ENCODE data around the gene MRPL50. TPM values are rescaled to one million over a fixed set of nuclear protein-coding genes. Genes with fewer than 3 reads are reported as not detected.

MRPL50 gene
- total RNA-seq, 1 donor from 2014 or later: 16.6 TPM

DNA sequence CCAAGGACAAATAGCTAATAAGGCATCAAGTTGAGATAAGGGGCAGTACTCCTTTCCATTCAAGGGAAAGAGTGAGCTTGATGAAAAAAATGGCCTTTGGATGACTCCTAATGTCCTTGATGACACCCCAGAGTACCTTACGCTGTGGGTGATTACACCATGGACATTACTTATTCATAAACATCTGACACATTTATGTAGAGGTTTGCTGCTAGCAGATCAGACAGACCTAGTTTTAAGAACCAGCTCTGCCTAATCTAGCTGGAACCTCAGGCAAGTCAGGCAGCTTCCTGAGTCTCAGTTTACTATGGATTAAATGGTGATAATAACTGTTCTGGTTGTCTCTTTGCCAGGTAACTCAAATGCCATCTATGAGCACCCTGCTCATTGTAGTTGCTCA lies 34.3 kb upstream of the MRPL50 start:
- H3K27me3 Mint-ChIP-seq (ENCODE audit: insufficient read depth): peaks cover 4% of the 10 kb centered on the region
- H3K4me3 Mint-ChIP-seq: no peak overlapping the region
- H3K27ac Mint-ChIP-seq: no peak overlapping the region
- intact Hi-C loops (cut with micrococcal nuclease): no loop called here
- DNase-seq (ENCODE audit: low spot score): no peak
- no peaks in the 10 kb centered on the region for H3K36me3 Mint-ChIP-seq (ENCODE audit: low read depth)
- no peaks in the 10 kb centered on the region for H3K9me3 Mint-ChIP-seq
- H3K4me1 Mint-ChIP-seq (ENCODE audit: low read depth): no peaks in the 10 kb centered on the region

DNA sequence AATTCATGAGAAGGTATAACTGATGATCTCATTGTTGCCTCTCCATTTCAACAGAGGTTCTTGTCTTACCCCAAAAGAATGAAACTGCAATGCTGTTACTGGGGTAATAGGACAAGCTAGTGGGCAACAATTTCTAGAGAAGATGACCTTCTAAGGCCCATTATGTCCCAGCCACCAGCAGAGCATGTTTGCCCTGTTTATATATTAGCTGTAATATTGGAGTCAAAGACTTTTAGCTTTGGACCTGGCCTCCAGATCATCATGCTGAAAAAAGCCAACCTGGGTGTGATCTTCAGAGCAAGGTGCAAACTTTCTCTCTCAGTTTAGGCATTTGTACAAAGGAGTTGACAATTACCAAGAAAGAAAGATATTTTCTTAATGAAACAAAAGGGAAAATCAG lies 33.8 kb upstream of the MRPL50 start:
- no peaks in the 10 kb centered on the region for H3K36me3 Mint-ChIP-seq (ENCODE audit: low read depth)
- H3K9me3 Mint-ChIP-seq: no peaks in the 10 kb centered on the region
- DNase-seq (ENCODE audit: low spot score): no peak

DNA sequence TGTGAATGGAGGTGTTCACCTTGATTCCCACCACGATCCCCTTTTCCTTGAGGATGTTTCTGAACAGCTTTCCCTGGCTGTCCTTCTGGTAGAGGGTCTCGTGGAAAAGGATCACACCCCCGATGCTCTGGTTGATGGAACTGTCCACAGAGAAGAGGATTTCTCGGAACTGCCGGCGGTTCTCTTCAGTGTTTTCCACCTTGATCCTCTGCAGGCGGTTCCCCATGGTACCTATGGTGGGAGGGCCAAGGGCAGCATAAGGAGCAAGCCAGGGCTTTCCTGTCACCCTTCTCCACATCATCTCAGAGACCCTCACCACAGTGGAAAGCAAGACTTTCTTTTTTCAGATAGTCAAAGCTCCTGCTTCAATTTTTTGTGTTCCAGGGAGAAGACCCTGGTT lies 31.3 kb upstream of the MRPL50 start:
- no peaks in the 10 kb centered on the region for H3K4me1 Mint-ChIP-seq (ENCODE audit: low read depth)

More for the DNA sequence above, 33.8 kb upstream of the MRPL50 start:
- intact Hi-C loops (cut with micrococcal nuclease): no loop called here
- Mint-ChIP-seq H3K4me1 (ENCODE audit: low read depth) (no peaks in the 10 kb centered on the region), H3K4me3 (no peak overlapping the region), H3K27me3 (ENCODE audit: insufficient read depth) (peaks cover 4% of the 10 kb centered on the region), H3K27ac (no peak overlapping the region)

DNA sequence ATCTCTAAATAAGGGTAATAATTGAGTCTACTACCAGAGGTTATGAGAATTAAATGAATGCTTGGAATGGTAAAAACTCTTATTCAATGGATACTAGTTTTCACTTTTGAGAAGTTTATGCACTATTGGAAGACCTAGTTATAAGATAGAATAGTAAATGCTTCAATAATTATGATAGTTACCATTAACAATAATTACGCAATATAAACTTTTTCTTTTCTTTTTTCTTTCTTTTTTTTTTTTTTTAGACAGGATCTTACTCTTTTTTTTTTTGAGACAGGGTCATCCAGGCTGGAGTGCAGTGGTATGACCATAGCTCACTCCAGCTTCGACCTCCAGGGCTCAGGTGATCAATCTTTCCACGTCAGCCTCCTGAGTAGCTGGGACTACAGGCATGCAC lies 30.5 kb upstream of the MRPL50 start:
- H3K4me3 Mint-ChIP-seq: no peak overlapping the region

More for the DNA sequence above, 31.3 kb upstream of the MRPL50 start:
- Mint-ChIP-seq H3K4me3 (no peak overlapping the region), H3K27ac (no peak overlapping the region), H3K9me3 (no peaks in the 10 kb centered on the region), H3K36me3 (ENCODE audit: low read depth) (no peaks in the 10 kb centered on the region), H3K27me3 (ENCODE audit: insufficient read depth) (peaks cover 2% of the 10 kb centered on the region)
- DNase-seq (ENCODE audit: low spot score): no peak
- intact Hi-C loops (cut with micrococcal nuclease): no loop called here

DNA sequence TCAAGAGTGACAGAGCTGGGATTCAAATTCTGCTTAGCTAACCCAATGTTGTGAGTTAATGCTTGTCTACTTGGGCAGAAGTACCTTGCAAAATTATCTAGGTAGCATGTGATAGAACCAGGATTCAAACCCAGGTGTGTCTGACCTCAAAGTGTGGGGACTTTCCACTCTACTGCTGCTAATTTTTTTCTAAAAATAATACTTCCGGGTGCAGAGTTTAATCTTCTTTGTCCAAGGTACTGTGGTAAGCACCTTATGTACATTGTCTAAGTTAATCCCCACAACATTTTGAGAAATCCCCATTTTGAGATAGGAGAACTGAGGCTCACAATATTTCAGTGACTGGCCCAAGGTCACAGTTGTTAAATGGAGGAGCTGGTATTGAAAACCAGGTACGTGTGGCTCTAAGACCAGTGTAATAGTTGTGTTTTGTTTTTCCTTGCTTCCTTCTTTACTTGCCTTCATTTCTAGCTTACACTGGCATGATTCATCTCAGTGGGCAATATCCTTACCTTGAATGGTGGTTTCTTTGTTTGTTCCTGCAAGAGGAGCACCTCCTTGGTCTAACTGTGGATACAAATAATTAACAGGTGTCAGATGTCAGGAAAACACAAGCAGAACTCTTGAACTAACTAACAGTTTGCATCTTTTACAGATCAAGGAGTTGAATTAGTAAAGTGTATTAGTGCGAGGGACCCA lies 29.7 kb upstream of the MRPL50 start:
- intact Hi-C loops (cut with micrococcal nuclease): no loop called here
- no peak for DNase-seq (ENCODE audit: low spot score)
- peaks cover 7% of the 10 kb centered on the region for H3K9me3 Mint-ChIP-seq
- H3K4me3 Mint-ChIP-seq: no peak overlapping the region
- no peak overlapping the region for H3K27ac Mint-ChIP-seq
- H3K4me1 Mint-ChIP-seq (ENCODE audit: low read depth): no peaks in the 10 kb centered on the region
- H3K27me3 Mint-ChIP-seq (ENCODE audit: insufficient read depth): peaks cover 2% of the 10 kb centered on the region
- no peaks in the 10 kb centered on the region for H3K36me3 Mint-ChIP-seq (ENCODE audit: low read depth)

More for the DNA sequence above, 30.5 kb upstream of the MRPL50 start:
- Mint-ChIP-seq H3K27me3 (ENCODE audit: insufficient read depth) (peaks cover 2% of the 10 kb centered on the region), H3K27ac (no peak overlapping the region), H3K4me1 (ENCODE audit: low read depth) (no peaks in the 10 kb centered on the region), H3K36me3 (ENCODE audit: low read depth) (no peaks in the 10 kb centered on the region), H3K9me3 (peaks cover 3% of the 10 kb centered on the region)
- no peak for DNase-seq (ENCODE audit: low spot score)
- intact Hi-C loops (cut with micrococcal nuclease): no loop called here

DNA sequence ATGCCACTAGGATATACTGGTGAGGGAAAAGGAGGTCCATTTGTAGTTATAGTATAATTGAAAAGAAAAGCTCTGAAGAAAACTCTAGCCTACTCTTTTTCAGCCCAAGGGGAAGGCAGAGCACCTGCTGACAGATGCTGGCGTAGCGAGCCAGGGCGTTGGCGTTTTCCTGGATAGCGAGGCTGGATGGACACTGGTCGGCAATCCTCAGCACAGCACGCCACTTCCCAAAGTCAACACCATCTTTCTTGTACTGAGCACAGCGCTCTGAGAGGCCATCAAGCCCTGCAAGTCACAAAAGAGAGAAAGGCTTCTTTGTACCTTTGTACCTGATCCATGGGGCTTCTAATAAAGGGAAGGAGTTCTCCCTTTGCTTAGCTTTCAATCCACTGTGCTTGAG lies 28.9 kb upstream of the MRPL50 start:
- Mint-ChIP-seq H3K27ac (no peak overlapping the region), H3K9me3 (peaks cover 10% of the 10 kb centered on the region), H3K36me3 (ENCODE audit: low read depth) (no peaks in the 10 kb centered on the region), H3K27me3 (ENCODE audit: insufficient read depth) (peaks cover 2% of the 10 kb centered on the region), H3K4me1 (ENCODE audit: low read depth) (no peaks in the 10 kb centered on the region), H3K4me3 (no peak overlapping the region)
- intact Hi-C loops (cut with micrococcal nuclease): no loop called here
- DNase-seq (ENCODE audit: low spot score): no peak

DNA sequence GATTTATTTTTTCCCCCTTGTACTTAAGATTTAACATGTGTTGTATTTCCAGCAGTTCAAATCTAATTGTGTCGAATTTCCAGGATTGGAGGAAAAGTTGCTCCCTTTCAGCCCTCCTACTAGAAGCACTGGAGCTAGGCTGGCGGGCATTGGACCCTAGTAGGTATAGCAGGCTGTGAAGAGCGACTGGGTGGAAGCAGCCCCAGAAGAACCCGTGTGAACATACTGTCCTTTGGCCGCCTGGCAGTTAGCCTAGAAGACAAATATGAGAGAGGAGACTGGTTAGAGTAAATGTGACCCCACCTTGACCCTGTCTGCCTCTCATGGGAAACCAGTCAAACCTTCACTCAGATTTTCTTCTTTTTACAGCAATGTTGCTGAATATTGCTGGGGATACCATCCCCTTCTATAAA lies 23.2 kb upstream of the MRPL50 start:
- intact Hi-C loops (cut with micrococcal nuclease): no loop called here
- Mint-ChIP-seq H3K4me1 (ENCODE audit: low read depth) (no peaks in the 10 kb centered on the region), H3K27ac (no peak overlapping the region), H3K27me3 (ENCODE audit: insufficient read depth) (no peaks in the 10 kb centered on the region), H3K36me3 (ENCODE audit: low read depth) (no peaks in the 10 kb centered on the region), H3K4me3 (no peak overlapping the region), H3K9me3 (peaks cover 37% of the 10 kb centered on the region)
- DNase-seq (ENCODE audit: low spot score): no peak

DNA sequence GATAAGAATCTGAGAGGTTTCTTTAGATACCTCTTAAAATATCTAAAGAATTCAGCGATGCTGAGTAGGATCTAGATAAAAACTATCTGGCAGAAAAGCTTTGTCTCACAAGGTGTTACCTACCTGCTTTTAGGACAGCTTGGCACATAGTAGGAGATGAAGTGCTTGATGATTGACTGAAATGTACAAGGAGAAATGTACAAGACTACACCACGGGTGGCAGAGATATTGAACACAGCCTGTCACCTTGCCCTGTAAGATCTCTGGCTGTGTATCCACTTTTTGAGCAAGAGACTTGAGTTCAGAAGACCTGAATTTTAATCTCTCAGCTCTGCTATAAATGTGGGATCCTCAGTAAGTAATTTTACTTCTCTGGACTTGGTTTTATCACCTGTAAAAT lies 21.4 kb upstream of the MRPL50 start:
- Mint-ChIP-seq H3K36me3 (ENCODE audit: low read depth) (peaks cover 2% of the 10 kb centered on the region), H3K4me1 (ENCODE audit: low read depth) (no peaks in the 10 kb centered on the region), H3K9me3 (peaks cover 46% of the 10 kb centered on the region), H3K27ac (no peak overlapping the region), H3K4me3 (no peak overlapping the region), H3K27me3 (ENCODE audit: insufficient read depth) (no peaks in the 10 kb centered on the region)
- no peak for DNase-seq (ENCODE audit: low spot score)
- intact Hi-C loops (cut with micrococcal nuclease): no loop called here

DNA sequence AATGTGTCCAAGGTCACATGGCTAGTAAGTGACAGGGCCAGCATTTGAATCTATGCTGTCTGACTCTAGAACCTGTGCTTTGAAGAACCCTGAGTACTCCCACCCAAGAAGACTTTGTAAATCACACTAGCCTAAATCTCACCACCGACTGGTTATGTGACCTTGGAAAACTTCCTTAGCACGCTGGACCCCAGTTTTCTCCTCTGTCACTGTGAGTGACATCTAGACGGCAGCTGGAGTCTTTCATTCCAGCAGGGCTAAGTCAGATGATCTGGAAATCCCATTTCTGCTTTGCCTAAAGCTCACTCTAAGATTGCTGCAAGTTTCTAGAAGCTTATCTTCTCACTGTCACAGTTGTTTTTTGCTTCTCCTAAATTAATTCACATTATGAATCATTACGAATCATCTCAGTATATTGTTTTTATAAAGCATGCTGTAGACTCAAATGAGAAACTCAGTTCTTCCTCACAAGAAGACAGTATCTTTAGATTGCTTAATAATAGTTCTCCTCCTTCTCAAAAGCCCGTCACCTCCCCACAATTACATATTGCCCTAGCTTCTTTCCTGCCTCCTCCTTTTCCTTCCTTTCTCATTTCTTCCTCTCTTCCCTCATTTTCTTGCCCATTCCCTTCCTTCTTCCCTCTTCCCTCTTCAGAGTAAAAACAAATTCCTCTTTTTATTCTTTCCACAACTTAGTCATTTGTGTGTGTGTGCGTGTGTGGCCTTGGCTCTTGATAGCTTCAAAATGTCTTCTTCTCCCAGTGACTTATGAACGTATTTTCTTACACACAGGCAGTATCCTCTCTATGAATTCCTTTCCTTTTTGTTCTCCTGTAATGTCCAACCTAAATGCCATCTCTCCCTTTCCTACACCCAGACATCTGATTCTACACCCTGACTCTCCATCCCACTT lies 20.4 kb upstream of the MRPL50 start:
- peaks cover 52% of the 10 kb centered on the region for H3K9me3 Mint-ChIP-seq
- intact Hi-C loops (cut with micrococcal nuclease): no loop called here
- peaks cover 2% of the 10 kb centered on the region for H3K36me3 Mint-ChIP-seq (ENCODE audit: low read depth)
- H3K27me3 Mint-ChIP-seq (ENCODE audit: insufficient read depth): no peaks in the 10 kb centered on the region
- no peak overlapping the region for H3K27ac Mint-ChIP-seq
- no peak for DNase-seq (ENCODE audit: low spot score)
- no peak overlapping the region for H3K4me3 Mint-ChIP-seq
- no peaks in the 10 kb centered on the region for H3K4me1 Mint-ChIP-seq (ENCODE audit: low read depth)

DNA sequence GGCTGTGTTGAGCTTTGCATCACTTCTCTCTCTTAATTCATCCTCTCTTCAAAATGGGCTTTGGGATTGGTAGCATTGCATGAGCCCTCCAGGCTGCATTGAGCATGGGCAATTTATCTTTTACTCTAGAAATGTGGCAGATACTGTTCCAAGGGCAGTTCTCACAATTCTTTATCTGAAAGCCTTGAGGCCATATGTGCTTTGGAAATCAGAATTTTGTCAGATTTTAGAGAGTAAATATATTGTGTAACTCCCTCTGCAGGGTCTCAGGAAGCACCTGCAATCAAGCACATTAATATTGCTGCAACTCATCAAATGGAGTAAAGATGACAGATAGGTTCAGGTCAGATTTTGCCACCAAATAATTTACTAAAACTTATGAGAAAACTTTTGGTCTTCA lies 19.6 kb upstream of the MRPL50 start:
- no peak overlapping the region for H3K4me3 Mint-ChIP-seq
- intact Hi-C loops (cut with micrococcal nuclease): no loop called here
- no peaks in the 10 kb centered on the region for H3K27me3 Mint-ChIP-seq (ENCODE audit: insufficient read depth)
- no peak for DNase-seq (ENCODE audit: low spot score)
- H3K9me3 Mint-ChIP-seq: peaks cover 56% of the 10 kb centered on the region
- no peak overlapping the region for H3K27ac Mint-ChIP-seq
- no peaks in the 10 kb centered on the region for H3K4me1 Mint-ChIP-seq (ENCODE audit: low read depth)
- peaks cover 4% of the 10 kb centered on the region for H3K36me3 Mint-ChIP-seq (ENCODE audit: low read depth)

DNA sequence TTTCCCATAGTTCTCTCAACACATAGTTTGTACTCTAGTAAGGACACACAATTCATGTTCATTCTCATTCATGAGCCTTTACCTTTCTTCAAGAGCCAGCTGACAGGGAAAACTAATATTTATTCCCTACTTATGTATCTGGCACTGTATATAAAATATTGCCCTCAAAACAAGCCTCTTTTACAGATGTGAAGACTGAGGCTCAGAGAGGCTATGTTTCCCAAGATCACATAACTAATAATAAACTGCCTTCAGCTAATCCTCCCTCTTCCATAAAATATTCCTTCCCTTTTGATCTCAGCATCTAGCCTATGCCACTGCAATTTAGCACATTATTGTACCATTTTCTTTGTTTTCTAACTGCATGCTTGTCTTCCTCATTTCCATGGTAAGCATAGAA lies 19.0 kb upstream of the MRPL50 start:
- intact Hi-C loops (cut with micrococcal nuclease): no loop called here
- Mint-ChIP-seq H3K9me3 (peaks cover 60% of the 10 kb centered on the region), H3K27ac (no peak overlapping the region), H3K4me1 (ENCODE audit: low read depth) (no peaks in the 10 kb centered on the region), H3K36me3 (ENCODE audit: low read depth) (peaks cover 4% of the 10 kb centered on the region), H3K27me3 (ENCODE audit: insufficient read depth) (no peaks in the 10 kb centered on the region), H3K4me3 (no peak overlapping the region)
- no peak for DNase-seq (ENCODE audit: low spot score)

DNA sequence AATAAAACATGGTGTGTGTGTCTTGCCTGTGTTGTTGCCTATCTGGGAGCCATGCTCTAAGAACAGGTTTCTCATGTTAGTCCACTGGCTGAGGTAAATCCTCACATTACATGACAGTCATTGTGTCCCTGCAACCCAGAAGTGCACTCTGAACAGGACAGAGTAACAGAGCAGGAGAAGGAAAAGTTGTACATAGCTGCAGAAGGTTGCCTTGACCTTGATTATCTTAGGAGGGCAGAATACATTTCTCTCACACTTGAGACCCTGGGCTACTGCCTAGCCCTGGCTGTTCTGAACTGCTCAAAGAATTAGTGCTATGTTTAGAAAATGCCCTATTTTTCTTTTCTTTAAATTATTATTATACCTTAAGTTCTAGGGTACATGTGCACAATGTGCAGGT lies 17.2 kb upstream of the MRPL50 start:
- Mint-ChIP-seq H3K9me3 (peaks cover 72% of the 10 kb centered on the region), H3K27me3 (ENCODE audit: insufficient read depth) (no peaks in the 10 kb centered on the region), H3K36me3 (ENCODE audit: low read depth) (peaks cover 11% of the 10 kb centered on the region)

DNA sequence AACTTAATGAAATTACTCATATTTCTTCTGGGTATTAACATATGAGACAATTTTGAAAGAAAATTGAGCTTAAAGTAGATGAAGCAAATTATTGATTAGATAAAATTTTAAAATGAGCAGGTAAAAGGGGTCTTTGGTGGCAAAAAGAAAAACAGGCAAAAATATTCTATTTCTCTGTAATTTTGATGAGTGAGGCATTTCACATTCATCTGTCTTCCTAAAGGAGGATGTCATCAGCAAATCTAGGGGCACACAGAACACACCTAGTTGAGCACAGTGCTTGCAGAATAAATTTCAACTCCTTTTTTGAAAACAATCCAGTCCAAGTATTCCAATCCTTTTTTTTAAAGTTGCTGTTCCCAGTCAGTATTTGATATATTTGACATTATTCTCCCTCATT lies 16.4 kb upstream of the MRPL50 start:
- peaks cover 76% of the 10 kb centered on the region for H3K9me3 Mint-ChIP-seq
- no peaks in the 10 kb centered on the region for H3K27me3 Mint-ChIP-seq (ENCODE audit: insufficient read depth)
- intact Hi-C loops (cut with micrococcal nuclease): no loop called here
- H3K4me1 Mint-ChIP-seq (ENCODE audit: low read depth): no peaks in the 10 kb centered on the region
- no peak for DNase-seq (ENCODE audit: low spot score)
- peaks cover 12% of the 10 kb centered on the region for H3K36me3 Mint-ChIP-seq (ENCODE audit: low read depth)
- H3K4me3 Mint-ChIP-seq: no peak overlapping the region
- H3K27ac Mint-ChIP-seq: no peak overlapping the region

More for the DNA sequence above, 17.2 kb upstream of the MRPL50 start:
- no peak for DNase-seq (ENCODE audit: low spot score)
- no peaks in the 10 kb centered on the region for H3K4me1 Mint-ChIP-seq (ENCODE audit: low read depth)
- H3K27ac Mint-ChIP-seq: no peak overlapping the region
- intact Hi-C loops (cut with micrococcal nuclease): no loop called here
- H3K4me3 Mint-ChIP-seq: no peak overlapping the region
